ENCODE results near the gene BCL2L12.
A peak's percentile ranks its signal among the peaks of the same experiment; 100 is the strongest.

The BCL2L12 gene

DNA sequence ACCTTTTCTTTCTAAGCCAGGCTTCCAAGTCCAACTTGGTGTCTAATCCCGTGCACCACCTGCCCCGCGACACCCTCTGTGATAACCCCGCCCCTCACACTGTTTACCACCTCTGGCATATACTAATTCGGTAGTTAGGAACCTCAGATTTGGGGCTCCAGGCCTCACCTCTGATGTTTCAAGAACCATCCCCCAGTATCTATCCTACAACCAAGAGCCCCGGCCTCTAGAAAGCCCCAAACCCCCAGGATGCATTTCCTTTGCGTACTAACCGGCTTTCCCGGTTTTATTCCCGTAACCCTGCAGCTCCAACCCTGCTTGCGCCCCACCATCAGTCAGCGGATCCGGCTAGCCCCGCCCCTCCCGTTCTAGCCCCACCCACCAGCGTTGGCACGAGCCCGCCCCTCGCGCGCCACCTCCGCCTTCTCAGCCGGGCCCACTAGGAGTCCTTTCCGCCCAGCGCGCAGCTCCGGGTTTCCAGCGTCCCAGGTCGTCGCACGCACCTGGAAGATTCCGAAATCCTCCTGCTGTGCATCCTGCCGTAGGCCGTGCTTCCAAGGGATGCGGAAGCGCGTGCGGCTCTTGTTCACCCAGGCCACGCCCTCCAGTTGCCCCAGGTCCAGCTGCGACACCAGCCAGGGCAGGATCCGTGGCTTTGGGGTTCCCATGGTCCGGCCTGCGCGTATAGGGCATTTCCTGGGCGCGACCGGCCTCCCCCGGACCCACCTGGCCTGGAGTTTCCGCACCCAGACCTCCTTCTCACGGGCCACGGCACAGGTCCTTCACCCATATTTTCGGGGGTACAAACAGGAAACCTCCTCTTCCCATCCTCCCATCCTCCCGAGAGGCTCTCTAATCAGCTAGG is 1.3 kb upstream of the BCL2L12 start:
- peak; percentile 90 for DNase-seq

DNA sequence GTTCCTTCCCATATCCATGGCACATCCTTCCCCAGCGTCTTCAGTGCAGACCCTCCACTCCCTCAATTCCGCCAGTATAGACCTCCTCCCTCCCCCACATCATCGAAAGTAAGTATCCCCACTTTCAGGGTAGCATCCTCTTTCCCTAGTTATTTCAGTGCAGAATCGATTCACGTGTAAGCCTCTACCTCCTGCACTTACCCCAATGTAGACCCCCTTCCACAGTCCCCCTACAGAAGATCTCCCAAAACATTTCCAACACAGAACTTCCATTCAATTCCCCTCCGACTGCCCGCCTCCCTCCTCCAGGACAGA is 740 bp upstream of the BCL2L12 start:
- DNase-seq: no peak

DNA sequence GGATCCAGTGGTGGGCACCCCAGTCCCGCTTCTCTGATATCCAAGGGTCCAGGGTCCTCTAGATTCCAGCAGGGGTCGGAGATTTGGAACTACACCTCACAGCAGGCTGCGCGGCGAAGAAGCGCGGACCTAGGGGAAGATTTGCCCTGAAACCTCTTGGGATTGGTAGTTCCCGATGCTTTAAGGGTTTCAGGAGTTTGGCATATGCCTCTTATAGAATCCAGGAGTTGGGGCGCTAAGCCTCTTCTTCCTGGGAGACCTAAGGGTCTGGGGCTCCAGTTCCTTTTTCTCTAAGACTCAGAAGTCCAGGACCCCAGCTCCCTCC is 349 bp downstream of the BCL2L12 start:
- no peak for DNase-seq

DNA sequence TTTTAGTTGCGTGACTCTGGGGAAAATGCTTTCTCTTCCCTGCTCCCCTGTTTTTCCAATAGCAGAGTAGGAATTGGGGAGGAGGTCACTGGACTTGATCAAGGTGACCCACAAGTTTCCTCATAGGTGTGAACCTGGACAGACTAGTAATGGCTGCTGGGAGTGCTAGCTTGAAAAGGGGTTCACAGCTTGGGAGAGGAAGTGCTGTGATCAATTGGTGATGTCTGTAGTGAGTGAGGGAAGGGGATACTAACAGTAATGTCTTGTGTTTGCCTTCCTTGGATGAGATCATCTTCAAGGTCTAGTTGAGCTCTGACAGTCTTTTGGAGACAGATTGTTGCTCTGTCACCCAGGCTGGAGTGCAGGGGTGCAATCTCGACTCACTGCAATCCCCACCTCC is 1.7 kb downstream of the BCL2L12 start:
- DNase-seq: no peak

DNA sequence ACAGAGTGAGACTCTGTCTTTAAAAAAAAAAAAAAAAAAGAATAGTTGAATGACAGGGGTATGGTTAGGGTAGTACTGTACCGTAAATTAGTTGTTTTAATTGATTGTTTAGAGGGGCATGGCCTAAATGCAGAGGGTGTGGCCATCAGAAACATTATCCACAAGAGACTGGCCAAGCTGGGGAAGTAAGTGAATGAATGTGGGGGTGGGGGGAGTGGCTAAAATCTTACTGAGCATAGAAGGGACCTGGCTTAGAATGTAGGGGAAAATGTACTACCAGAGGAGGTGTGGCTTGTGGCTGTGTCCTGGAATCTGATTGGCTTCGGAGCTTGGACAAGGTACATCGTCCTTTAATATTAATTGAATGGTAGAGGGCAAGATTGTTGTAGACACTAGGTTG is 3.8 kb downstream of the BCL2L12 start:
- no peak for DNase-seq

DNA sequence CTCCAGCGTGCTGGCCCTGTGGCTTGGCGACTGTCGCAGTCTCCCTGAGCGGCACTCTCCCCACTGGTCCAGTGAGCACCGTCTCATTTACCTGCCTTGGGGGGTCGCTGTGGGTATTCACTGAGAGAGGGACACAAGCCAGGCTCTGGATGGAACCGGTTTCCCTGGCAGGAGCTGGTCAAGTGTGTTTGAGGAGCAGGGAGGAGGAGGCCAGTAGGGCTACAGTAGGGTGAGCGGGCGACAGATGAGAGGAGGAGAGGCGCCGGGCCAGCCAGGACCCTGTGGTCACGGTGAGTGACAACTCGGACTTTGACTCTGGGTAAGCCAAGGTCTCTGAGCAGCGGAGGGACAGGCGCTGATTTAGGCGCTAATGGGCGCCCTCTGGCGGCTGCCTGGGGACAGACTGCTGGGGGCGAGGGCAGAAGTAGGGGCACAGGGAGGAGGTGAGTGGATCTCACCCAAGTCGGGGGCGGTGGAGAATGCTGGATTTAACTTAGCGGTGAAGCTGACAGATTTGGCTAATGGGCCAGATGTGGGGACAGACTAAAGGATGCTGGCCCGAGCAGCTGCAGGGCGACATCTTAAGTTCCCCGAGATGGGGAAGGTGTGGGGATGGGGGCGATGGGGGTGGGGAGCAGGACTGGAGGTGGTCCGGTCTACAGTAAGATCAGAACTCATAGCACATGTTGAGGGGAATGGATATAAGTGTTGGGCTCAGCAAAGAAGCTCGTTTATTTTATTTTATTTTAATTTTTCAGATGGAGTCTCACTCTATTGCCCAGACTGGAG is 6.6 kb downstream of the BCL2L12 start:
- peak; percentile 71 for DNase-seq

DNA sequence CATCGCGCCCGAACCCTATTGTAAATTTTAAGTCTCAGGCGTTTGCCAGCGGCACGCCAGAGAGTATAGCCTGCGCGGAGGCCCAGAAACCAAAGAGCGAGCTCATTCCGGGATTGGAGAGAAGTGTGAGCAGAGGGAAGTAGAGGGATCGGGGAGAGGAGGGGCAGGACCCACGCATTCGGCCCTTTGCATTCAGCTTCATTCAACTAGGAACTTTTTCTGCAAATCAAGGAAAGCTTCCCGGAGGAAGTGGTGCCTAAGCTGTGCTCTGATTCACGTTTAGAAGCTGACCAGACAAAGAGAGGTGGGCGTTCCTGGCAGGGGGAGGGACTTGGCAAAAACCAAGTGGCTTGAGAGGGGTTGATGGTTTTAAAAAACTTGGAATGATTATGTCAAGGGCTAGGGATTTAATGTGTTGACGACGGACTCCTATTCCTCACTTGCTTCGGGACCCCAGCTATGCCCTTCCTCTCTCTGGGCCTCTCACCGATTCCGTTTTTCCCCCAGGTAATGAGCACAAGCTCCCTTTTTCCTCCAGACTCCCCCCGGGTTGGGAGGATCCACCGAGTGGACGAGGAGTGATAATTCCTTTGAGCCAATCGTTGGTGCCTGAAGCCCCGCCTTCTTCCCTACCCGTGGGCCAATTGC is 10.5 kb downstream of the BCL2L12 start:
- DNase-seq: no peak

DNA sequence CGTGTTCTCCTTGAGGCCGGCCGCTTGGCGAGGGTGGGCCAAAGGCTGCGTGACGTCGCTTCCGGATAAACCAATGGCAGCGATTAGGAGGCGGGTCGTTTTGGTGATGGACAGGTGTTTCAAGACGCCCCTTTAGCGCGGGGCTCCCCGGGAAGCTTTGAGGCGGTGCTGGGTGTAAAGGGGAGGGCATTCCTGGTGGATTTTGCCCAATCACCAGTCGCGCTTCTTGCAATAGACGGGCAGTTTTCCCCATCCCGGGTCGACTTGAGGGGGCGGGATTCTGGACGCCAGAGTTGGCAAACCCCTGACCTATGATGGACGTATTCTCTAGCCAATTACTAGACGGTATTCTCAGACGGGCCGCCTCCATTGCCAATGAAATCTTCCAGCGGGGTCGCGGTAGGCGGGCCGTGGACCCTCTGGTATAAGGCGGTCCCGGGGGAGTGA is 11.1 kb downstream of the BCL2L12 start:
- peak; percentile 96 for DNase-seq

DNA sequence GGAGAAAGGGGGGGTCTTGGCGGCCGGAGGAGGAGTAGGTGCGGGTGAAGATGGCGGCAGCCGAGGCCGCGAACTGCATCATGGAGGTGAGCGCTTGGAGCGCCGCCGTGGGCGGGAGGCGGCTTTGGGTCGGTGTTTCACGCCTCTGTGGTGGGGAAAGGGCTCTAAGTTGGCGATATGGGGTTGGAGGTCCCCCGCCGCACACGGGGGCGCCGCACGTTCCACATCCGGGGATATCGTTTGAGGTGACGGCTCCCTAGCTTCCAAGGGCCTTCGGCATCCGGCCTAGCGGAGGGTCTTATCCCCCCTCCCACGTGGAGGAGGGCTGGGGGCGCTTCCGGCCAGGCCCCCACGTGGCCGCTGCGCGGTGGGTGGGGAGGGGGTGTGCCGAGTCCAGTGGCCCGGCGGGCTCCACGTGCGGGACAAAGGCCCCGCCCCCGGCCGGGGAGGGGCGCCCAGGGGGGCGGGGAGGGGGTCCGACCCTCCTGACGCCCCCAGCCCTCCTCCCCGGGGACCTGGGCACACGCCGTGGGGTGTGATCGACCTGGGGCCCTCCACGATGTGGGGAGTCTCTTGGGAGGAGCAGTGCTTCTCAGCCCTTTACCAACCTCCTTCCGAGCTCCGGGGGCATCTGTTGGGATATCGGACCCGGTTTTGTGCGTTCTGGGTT is 11.6 kb downstream of the BCL2L12 start, which contains the start of gene PRMT1:
PRMT1 (plus strand) TSS at position 41 of the 670 bp plus-strand sequence; CDS start at position 51, 10 bp downstream.
- peak; percentile 42 for DNase-seq

DNA sequence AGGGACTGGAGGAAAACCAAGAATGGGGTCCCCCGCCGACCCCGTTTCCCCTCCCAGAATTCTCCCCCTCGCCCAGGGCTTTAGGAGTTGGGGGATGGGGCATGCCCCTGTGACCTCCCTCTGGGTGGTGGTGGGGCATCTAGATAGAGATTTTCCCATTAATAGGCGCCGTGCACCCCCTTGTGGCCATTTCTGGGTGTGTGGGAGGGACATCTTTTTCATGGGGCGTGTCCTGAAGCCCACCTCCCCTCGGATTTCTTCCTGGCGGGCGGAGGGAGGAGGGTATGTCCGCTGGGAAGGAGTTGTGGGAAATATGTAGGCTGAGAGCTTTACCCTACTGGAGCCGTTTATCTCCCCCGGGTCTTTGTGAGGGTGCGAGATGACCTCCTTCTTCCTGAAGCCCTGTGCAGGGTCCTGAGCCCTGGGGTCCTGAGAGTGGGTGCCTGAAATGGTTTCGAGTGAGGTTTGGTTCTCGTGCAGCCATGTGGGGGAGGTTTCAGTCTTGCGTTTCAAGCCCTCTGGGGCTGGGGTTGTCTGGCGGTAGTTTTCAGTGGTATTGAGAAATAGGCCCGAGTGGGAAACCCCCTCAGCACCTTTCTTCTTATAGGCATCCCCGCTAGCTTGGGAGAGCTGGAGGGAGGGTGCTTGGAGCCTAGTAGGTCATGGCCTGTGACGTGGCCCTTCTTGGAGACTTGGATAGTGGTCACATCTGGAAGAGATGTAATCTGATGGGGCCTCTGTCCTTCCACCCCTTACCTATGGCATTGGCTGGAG is 12.4 kb downstream of the BCL2L12 start:
- DNase-seq: peak; percentile 75

DNA sequence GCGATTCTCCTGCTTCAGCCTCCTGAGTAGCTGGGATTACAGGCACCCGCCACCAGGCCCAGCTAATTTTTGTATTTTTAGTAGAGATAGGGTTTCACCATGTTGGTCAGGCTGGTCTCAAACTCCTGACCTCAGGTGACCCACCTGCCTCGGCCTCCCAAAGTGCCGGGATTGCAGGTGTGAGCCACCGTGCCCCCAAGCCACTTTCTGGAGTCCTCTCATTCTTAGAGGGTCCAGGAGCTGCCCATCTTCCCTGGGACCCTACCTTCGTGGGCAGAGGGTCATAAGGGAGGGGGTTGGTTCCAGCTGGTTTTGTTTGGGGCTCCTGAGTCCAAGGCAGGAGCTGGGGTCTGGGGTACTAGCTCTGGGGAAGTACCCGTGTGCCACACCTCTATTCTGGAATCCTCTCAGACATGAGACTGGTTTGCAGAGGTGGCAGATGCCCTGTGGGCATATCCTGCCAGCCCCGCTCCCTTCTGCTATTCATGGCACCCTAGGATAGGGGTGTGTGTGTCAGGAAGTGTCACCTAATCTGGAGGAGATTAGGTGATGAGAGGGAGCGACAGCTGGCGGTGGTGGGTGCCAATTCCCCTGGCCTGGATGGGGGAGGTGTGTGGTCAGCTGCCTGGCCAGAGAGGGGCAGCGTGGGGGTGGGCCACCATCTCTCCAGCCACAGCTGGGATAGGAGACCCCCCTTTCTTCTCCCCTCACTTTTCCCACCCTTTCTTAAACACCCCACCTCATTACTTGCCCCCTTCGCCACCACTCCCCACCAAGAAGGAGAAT is 13.4 kb downstream of the BCL2L12 start:
- no peak for DNase-seq

DNA sequence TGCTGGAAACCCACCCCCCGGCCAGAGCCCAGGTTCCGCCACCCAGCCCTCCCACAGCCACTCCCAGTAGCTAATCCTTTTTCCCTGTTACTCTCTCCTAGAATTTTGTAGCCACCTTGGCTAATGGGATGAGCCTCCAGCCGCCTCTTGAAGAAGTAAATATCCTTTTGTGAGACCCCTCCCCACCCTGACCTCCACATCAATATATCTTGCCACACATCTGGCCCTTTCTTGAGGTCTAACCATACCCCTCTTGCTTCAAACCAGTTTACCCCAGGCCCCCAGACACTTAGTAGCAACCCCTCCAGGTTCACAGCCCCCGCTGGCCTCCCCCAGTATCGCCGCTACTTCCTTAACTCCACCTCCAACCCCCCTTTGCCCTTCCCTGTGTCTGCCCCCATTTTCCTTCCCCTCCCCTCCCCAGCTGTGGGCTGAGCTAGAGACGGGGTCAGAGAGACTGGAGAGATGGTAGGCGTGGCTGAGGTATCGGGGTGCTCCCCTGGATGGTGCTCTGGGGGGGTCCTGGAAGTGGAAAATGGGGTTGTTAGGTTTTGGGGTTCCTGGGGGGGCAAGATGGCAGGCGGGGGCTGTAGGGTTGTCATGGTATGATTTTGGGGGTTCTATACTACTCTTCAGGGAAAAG is 14.2 kb downstream of the BCL2L12 start:
- DNase-seq: no peak

DNA sequence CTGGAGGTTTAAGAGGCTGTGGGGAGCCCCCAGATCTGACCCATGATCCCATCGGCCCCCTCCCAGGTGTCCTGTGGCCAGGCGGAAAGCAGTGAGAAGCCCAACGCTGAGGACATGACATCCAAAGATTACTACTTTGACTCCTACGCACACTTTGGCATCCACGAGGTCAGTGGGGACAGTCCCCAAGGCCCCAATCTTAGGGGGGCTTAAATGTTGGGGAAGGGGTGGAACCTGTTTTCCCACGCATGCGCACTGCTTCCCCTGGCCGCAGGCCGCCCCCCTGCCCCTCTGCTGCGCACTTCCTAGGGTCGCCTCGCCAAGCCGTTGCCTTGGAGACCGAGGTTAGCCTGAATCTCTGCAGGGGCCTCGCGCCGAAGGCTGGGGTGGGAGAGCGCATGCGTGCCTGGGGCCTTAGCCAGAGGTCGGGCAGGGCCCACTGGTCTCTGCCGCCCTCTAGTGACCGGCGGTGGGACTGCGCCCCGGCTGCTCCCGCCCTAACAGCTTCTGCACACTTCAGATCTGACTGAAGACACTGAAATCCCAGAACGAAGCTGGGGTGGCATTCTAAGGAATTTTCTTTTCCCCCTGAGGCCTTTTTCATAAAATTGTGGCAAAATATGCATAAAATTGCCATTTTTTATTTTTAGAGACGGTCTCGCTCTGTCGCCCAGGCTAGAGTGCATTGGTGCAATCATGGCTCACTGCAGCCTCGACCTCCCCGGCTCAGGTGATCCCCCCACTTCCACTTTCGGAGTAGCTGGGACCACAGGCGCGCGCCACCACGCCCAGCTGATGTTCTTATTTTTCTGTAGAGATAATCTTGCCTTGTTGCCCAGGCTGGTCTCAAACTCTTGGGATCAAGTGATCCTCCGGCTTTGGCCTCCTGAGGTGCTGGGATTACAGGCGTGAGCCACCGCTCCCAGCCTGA is 15.0 kb downstream of the BCL2L12 start:
- peak; percentile 93 for DNase-seq

DNA sequence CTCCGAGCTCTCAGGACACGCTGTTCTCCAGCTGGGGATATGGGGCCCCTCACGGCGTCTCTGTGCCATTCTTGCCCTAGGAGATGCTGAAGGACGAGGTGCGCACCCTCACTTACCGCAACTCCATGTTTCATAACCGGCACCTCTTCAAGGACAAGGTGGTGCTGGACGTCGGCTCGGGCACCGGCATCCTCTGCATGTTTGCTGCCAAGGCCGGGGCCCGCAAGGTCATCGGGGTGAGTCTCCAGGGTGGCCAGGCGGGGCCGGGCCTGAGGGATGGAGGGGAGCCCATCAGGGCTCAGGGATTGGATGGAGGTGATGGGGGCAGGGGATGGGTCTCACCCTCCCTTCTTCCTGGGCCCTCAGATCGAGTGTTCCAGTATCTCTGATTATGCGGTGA is 16.1 kb downstream of the BCL2L12 start:
- DNase-seq: no peak

DNA sequence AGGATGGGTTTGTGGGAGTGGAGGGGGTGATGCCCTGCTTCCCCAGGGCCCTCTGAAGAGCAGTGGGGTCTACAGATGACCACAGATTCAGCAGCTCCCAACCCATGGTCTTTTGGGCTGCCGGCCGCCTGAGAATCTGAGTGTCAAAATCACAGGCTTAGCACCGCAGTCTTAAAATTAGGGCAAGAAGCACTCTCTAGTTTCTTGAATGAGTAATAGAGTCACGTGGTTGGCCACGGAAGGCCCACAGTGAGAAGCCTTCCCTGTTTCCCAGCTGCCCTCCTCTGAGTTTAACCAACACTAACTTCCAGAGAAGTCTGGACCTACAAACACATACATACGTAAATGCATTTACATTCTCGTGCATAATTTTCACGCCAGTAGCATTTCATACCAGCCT is 16.5 kb downstream of the BCL2L12 start:
- no peak for DNase-seq

DNA sequence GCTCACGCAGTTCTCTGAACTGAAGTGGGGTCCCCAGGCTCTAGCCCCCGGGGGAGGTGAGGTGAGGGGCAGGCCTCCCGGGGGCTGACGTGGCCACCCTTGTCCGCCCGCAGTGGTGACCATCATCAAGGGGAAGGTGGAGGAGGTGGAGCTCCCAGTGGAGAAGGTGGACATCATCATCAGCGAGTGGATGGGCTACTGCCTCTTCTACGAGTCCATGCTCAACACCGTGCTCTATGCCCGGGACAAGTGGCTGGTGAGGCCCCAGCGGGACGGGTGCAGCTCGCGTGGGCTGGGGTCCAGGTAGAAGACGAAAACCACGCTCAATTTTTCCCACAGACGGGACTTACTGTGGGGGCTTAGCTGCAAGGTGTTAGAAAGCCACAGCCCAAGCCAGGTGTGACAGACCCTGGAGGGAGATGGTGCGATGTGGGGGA is 18.1 kb downstream of the BCL2L12 start:
- no peak for DNase-seq

DNA sequence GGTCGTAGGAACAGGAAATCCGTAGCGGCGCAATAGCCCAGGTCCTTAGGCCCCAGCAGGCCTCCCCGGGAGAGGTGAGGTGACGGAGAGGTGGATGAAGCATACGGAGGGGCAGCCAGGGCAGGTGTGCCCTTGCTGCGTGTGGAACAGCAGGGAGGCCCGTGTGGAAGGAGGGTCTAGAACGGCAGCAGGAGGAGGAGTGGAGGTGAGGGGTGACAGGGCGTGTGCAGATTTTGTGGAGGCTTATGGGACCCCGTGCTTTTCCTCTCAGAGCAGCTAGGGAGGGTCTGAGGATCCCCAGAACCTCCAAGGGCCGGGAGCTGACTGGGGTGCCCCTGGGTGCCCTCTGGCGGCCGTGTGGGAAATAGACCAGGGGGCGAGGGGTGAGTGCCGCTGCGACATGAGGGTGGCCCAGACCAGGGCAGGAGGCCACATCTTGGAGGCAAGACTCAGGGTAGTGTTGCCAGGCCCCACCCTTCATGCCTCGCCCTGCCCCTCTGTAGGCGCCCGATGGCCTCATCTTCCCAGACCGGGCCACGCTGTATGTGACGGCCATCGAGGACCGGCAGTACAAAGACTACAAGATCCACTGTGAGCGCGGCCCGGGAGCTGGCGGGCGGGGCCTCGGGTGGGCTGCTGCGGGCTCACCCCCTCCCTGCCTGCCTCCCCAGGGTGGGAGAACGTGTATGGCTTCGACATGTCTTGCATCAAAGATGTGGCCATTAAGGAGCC is 18.7 kb downstream of the BCL2L12 start:
- DNase-seq: no peak

DNA sequence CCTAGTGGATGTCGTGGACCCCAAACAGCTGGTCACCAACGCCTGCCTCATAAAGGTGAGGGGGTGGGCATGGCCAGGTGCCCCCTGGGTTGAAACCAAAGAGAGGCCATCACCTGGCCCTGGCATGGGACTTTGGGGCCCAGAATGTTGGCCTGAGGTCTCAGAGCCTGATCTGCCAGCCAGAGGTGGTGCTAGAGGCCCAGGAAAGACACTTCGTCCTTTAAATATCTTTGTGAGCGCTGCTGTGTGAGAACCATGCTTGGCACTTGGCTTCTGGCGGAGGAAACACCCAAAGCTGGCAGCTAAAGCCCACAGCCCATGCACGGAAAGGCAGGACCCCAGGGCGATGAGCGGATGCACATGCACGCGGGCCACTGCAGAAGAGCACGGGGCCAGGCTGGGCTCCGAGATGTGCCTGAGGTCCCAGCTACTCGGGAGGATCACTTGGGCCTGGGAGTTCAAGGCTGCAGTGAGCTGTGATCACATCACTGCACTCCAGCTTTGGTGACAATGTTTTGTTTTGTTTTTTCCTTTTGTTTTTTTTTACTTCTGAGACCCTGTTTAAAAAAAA is 19.3 kb downstream of the BCL2L12 start:
- no peak for DNase-seq

Data from effector CD4-positive, alpha-beta T cell (primary cell).